ENCODE results near the gene MTMR4. TPM values are rescaled to one million over a fixed set of nuclear protein-coding genes. Genes with fewer than 3 reads are reported as not detected.
"Not testable (repeated sequence)": the region's sequence is repeated elsewhere in the genome, so short reads cannot be mapped to it uniquely, and the experiment has no call there.

The MTMR4 gene
- 20.3 and 40.2 TPM in 2 replicates for total RNA-seq (2014; rRNA removed; shearing (Covaris generic))

- peak within 1 kb of the TSS; percentile 63 for H3K4me3 ChIP-seq
- no peaks in the 10 kb centered on the region for H3K27me3 ChIP-seq (replicated peaks)
- peak; percentile 73 to 86 for DNase-seq (ENCODE audit: low read depth in 1 of 2, low spot score in 2 of 2)
- H3K27ac ChIP-seq, result 0 out of 2 replicates have a peak within 1 kb of the TSS, but pooled peaks have one; percentile 1
- peaks cover 30% of the 10 kb centered on the region for H3K4me1 ChIP-seq (replicated peaks)
- H3K36me3 ChIP-seq, result peaks cover 40% of the 10 kb centered on the region
- H3K9me3 ChIP-seq (replicated peaks), result no peaks in the 10 kb centered on the region
Measured at GRCh38 chr17:58513965-58514769, at the start of gene MTMR4. TSS of gene MTMR4 (minus strand) at chr17:58514638. CDS start at chr17:58514407, 231 bp downstream.

DNA sequence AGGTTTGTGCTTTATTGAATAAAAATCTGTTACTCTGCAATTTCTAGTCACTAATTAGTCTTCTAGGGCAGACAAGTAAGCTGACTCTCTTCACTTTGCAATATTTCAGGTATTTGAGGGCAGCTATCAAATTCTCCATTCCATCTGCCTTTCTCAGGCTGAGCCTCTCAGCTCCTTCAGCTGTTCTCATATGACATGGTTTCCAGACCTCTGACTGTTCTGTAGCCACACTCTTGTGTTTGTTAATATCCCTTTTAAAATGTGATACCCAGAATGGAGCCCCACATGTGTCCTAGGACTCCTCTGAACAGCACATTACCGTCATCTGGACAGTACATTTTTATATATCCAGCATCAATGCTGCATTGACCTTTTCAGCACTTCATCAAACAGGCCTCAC is 46.1 kb upstream of the MTMR4 start:
- Histone ChIP-seq H3K36me3 (no peaks in the 10 kb centered on the region), H3K27ac (no peak overlapping the region), H3K9me3 (replicated peaks) (no peaks in the 10 kb centered on the region), H3K27me3 (replicated peaks) (no peaks in the 10 kb centered on the region), H3K4me3 (no peak overlapping the region), H3K4me1 (replicated peaks) (peaks cover 8% of the 10 kb centered on the region)
- no peak for DNase-seq (ENCODE audit: low read depth in 1 of 2, low spot score in 2 of 2)

- no peak for DNase-seq (ENCODE audit: low read depth in 1 of 2, low spot score in 2 of 2)
- Histone ChIP-seq H3K9me3 (replicated peaks) (no peaks in the 10 kb centered on the region), H3K36me3 (no peaks in the 10 kb centered on the region), H3K27me3 (replicated peaks) (no peaks in the 10 kb centered on the region), H3K27ac (no peak overlapping the region), H3K4me1 (replicated peaks) (peaks cover 8% of the 10 kb centered on the region), H3K4me3 (no peak overlapping the region)
Measured at GRCh38 chr17:58557981-58558380, 43.5 kb upstream of the MTMR4 start.

GRCh38 chr17:58556833-58557250 is 42.4 kb upstream of the MTMR4 start:
- peaks cover 8% of the 10 kb centered on the region for H3K4me1 ChIP-seq (replicated peaks)
- H3K4me3 ChIP-seq, result no peak overlapping the region
- H3K27ac ChIP-seq, result no peak overlapping the region
- no peaks in the 10 kb centered on the region for H3K9me3 ChIP-seq (replicated peaks)
- no peaks in the 10 kb centered on the region for H3K36me3 ChIP-seq
- peak in 1 of 2 experiments; percentile 25 for DNase-seq (ENCODE audit: low read depth in 1 of 2, low spot score in 2 of 2)
- H3K27me3 ChIP-seq (replicated peaks), result no peaks in the 10 kb centered on the region

DNA sequence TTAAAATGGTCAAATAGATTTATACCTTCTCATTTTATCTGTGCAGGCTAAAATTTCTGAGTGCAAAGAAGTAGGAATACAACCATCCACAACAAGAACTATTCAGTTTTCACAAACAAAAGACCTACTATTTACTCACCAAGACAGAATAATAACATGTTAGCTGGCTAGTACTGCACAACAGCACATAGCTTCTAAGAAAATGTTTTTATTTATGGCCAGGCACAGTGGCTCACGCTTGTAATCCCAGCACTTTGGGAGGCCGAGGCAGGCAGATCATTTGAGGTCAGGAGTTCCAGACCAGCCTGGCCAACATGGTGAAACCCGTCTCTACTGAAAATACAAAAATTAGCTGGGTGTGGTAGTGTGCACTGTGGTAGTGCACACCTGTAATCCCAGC is 40.7 kb upstream of the MTMR4 start:
- not testable (repeated sequence) for H3K27me3 ChIP-seq (replicated peaks); H3K4me3 ChIP-seq; H3K4me1 ChIP-seq (replicated peaks); H3K36me3 ChIP-seq; H3K9me3 ChIP-seq (replicated peaks); DNase-seq (ENCODE audit: low read depth in 1 of 2, low spot score in 2 of 2); H3K27ac ChIP-seq

GRCh38 chr17:58541249-58541648 is 26.8 kb upstream of the MTMR4 start:
- H3K27me3 ChIP-seq (replicated peaks), result peaks cover 11% of the 10 kb centered on the region
- no peaks in the 10 kb centered on the region for H3K4me1 ChIP-seq (replicated peaks)
- H3K27ac ChIP-seq, result no peak overlapping the region
- H3K9me3 ChIP-seq (replicated peaks), result no peaks in the 10 kb centered on the region
- no peaks in the 10 kb centered on the region for H3K36me3 ChIP-seq
- no peak overlapping the region for H3K4me3 ChIP-seq
- no peak for DNase-seq (ENCODE audit: low read depth in 1 of 2, low spot score in 2 of 2)

DNA sequence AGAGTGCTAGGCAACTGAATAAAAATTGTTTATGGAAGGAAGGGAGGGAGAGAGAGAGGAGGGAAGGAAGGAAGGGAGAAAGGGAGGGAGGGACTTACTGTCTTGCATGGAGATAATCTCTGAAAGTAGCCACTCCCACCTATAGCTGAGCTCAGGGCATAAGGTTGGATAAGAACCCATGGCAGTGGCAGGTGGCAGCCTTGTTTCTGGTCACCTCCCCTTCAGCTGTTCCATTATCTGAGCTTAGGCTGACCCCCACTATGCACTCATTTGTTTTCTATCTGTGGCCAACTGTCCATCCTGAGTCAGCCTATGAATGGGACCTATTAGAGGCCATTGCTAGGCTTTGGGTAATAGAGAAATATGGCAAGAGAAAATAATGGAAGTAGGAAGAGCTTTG is 25.3 kb upstream of the MTMR4 start:
- no peak for DNase-seq (ENCODE audit: low read depth in 1 of 2, low spot score in 2 of 2)
- H3K4me1 ChIP-seq (replicated peaks), result peaks cover 14% of the 10 kb centered on the region

GRCh38 chr17:58538811-58539409 is 24.5 kb upstream of the MTMR4 start:
- Histone ChIP-seq H3K36me3 (no peaks in the 10 kb centered on the region), H3K9me3 (replicated peaks) (no peaks in the 10 kb centered on the region), H3K27ac (no peak overlapping the region), H3K4me1 (replicated peaks) (peaks cover 17% of the 10 kb centered on the region), H3K4me3 (no peak overlapping the region), H3K27me3 (replicated peaks) (peaks cover 3% of the 10 kb centered on the region)
- no peak for DNase-seq (ENCODE audit: low read depth in 1 of 2, low spot score in 2 of 2)

More for the DNA sequence above, 25.3 kb upstream of the MTMR4 start:
- H3K4me3 ChIP-seq, result no peak overlapping the region
- no peak overlapping the region for H3K27ac ChIP-seq
- peaks cover 11% of the 10 kb centered on the region for H3K27me3 ChIP-seq (replicated peaks)
- H3K9me3 ChIP-seq (replicated peaks), result no peaks in the 10 kb centered on the region
- no peaks in the 10 kb centered on the region for H3K36me3 ChIP-seq

GRCh38 chr17:58537266-58537665 is 22.8 kb upstream of the MTMR4 start:
- no peaks in the 10 kb centered on the region for H3K27me3 ChIP-seq (replicated peaks)
- no peak overlapping the region for H3K4me3 ChIP-seq
- no peaks in the 10 kb centered on the region for H3K9me3 ChIP-seq (replicated peaks)
- H3K36me3 ChIP-seq, result no peaks in the 10 kb centered on the region
- H3K27ac ChIP-seq, result no peak overlapping the region
- H3K4me1 ChIP-seq (replicated peaks), result peaks cover 20% of the 10 kb centered on the region
- DNase-seq (ENCODE audit: low read depth in 1 of 2, low spot score in 2 of 2), result no peak

GRCh38 chr17:58536542-58536941 is 22.1 kb upstream of the MTMR4 start:
- Histone ChIP-seq H3K36me3 (no peaks in the 10 kb centered on the region), H3K4me1 (replicated peaks) (peaks cover 28% of the 10 kb centered on the region), H3K27ac (no peak overlapping the region), H3K4me3 (no peak overlapping the region), H3K9me3 (replicated peaks) (no peaks in the 10 kb centered on the region), H3K27me3 (replicated peaks) (no peaks in the 10 kb centered on the region)
- DNase-seq (ENCODE audit: low read depth in 1 of 2, low spot score in 2 of 2), result no peak

- Histone ChIP-seq H3K27ac (0 out of 2 replicates have a peak overlapping the region, but pooled peaks have one; percentile 4), H3K9me3 (replicated peaks) (no peaks in the 10 kb centered on the region), H3K4me3 (no peak overlapping the region), H3K27me3 (replicated peaks) (no peaks in the 10 kb centered on the region), H3K36me3 (no peaks in the 10 kb centered on the region), H3K4me1 (replicated peaks) (peaks cover 30% of the 10 kb centered on the region)
- peak in 1 of 2 experiments; percentile 70 for DNase-seq (ENCODE audit: low read depth in 1 of 2, low spot score in 2 of 2)
Measured at GRCh38 chr17:58535431-58535830, 21.0 kb upstream of the MTMR4 start.

- H3K4me1 ChIP-seq (replicated peaks), result peaks cover 30% of the 10 kb centered on the region
- no peaks in the 10 kb centered on the region for H3K9me3 ChIP-seq (replicated peaks)
- no peaks in the 10 kb centered on the region for H3K36me3 ChIP-seq
- DNase-seq (ENCODE audit: low read depth in 1 of 2, low spot score in 2 of 2), result peak in 1 of 2 experiments; percentile 46
- H3K27ac ChIP-seq, result 0 out of 2 replicates have a peak overlapping the region, but pooled peaks have one; percentile 4
- no peaks in the 10 kb centered on the region for H3K27me3 ChIP-seq (replicated peaks)
- H3K4me3 ChIP-seq, result no peak overlapping the region
Measured at GRCh38 chr17:58534901-58535421, 20.5 kb upstream of the MTMR4 start.

DNA sequence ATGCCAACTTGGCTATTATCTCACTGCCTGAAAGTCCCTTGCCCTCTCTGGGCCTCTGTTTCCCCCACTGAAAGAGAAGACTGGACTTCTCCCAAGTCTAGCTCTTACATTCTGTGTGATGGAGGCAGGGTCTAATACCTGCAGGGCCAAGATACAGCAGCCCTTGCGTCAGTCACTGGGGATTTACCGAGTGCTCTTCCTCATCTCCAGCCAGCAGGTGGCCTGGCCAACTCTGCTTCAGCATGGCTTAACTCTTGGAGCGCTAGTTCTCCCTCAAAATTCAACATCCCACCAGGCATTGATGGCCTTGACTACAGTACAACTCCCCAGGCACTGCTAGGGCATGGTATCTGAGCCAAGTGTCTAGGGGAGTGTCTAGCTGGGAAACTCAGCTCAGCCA is 19.9 kb upstream of the MTMR4 start:
- H3K4me3 ChIP-seq, result no peak overlapping the region
- no peaks in the 10 kb centered on the region for H3K27me3 ChIP-seq (replicated peaks)
- no peak for DNase-seq (ENCODE audit: low read depth in 1 of 2, low spot score in 2 of 2)
- no peaks in the 10 kb centered on the region for H3K9me3 ChIP-seq (replicated peaks)
- no peak overlapping the region for H3K27ac ChIP-seq
- no peaks in the 10 kb centered on the region for H3K36me3 ChIP-seq
- peaks cover 30% of the 10 kb centered on the region for H3K4me1 ChIP-seq (replicated peaks)

DNA sequence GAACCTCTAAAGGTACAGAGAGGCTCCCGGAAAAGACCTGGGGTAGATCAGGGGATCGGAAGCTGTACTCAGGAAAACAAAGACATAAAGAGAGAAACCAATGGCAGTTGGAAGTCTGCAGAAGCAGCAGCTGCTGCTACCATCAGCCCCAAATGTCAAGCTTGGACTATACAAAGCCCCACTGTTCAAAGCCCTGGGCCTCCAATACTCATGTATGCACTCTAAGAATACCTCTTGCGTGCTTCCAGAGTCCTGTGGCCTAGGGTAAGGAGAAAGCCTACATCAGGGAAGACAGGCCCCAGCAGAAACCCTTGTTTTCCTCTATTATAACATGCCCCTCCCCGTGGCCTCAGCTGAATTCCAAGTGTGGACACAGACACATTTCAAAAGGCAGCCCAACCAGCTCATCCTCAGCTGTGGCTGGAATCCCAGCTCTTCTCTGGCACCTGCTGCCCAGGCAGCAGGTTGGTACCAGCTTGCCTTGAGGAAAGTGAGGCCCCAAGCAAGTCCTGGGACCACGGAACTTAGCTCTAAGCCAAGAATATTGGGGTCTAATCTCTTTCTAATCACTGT is 19.3 kb upstream of the MTMR4 start:
- Histone ChIP-seq H3K27me3 (replicated peaks) (no peaks in the 10 kb centered on the region), H3K9me3 (replicated peaks) (no peaks in the 10 kb centered on the region), H3K4me1 (replicated peaks) (peaks cover 30% of the 10 kb centered on the region), H3K27ac (no peak overlapping the region), H3K4me3 (no peak overlapping the region), H3K36me3 (no peaks in the 10 kb centered on the region)
- DNase-seq (ENCODE audit: low read depth in 1 of 2, low spot score in 2 of 2), result no peak

Data from SJSA1 (cell line).